CD14-positive monocyte (primary cell): ENCODE results near the gene TFPT. TPM values are rescaled to one million over a fixed set of nuclear protein-coding genes. Genes with fewer than 3 reads are reported as not detected.
A peak's percentile ranks its signal among the peaks of the same experiment; 100 is the strongest.

ENCODE experiments used
- DNase-seq, 3 donors: peaks; one replicate each; pipeline ENCODE4 v3.0.0-alpha.2; 2011 to 2022
- H2AFZ ChIP-seq: 2 replicates; pipeline ENCODE4 v1.6.0; 2012; ENCODE audit warnings: mild to moderate bottlenecking, low read depth, low read length, inconsistent platforms; ENCODE audit not compliant: insufficient read depth, poor library complexity, severe bottlenecking
- H3K27ac ChIP-seq, 2 donors: 1 replicate in 1 of 2; 2 replicates in 1 of 2; pipeline ENCODE4 v1.5.1; 2012 to 2013; ENCODE audit warnings: low read length in 2 of 2, control low read depth in 1 of 2, inconsistent platforms in 1 of 2, low read depth in 1 of 2, mild to moderate bottlenecking in 1 of 2
- H3K27me3 ChIP-seq, 2 donors: one replicate each; pipeline versions ENCODE4 v1.6.0 to v1.6.1; 2011 to 2013; ENCODE audit warnings: low read length in 2 of 2; ENCODE audit not compliant: control insufficient read depth in 2 of 2, insufficient read depth in 2 of 2
- H3K36me3 ChIP-seq, 2 donors: replicated peaks in 1 of 2; 1 replicate in 1 of 2; 2 replicates in 1 of 2; pipeline versions ENCODE4 v1.5.1 to v1.6.1; 2012 to 2013; ENCODE audit warnings: low read length in 2 of 2, control low read depth in 1 of 2, inconsistent platforms in 1 of 2, mild to moderate bottlenecking in 1 of 2; ENCODE audit not compliant: insufficient read depth in 2 of 2, control insufficient read depth in 1 of 2
- H3K4me1 ChIP-seq, 2 donors: 1 replicate in 1 of 2; 2 replicates in 1 of 2; pipeline versions ENCODE4 v1.5.1 to v1.6.1; 2012 to 2013; ENCODE audit warnings: low read length in 2 of 2, control low read depth in 1 of 2, inconsistent platforms in 1 of 2, mild to moderate bottlenecking in 1 of 2, moderate library complexity in 1 of 2; ENCODE audit not compliant: insufficient read depth in 2 of 2, control insufficient read depth in 1 of 2
- H3K4me2 ChIP-seq: replicated peaks from 2 replicates; pipeline ENCODE3; 2012; ENCODE audit warnings: low read length, moderate library complexity, mild to moderate bottlenecking; ENCODE audit not compliant: poor library complexity, severe bottlenecking; ENCODE audit errors: extremely low read depth
- H3K4me3 ChIP-seq, 3 experiments: fragments of 200-600 bp in 1 of 3; sonication (generic) in 1 of 3; replicated peaks in 1 of 3; 1 replicate in 2 of 3; 2 replicates in 1 of 3; pipeline ENCODE4 v1.5.1; 2011 to 2013; ENCODE audit warnings: low read length in 3 of 3, mild to moderate bottlenecking in 3 of 3, control low read depth in 2 of 3, low read depth in 2 of 3, inconsistent platforms in 1 of 3, moderate library complexity in 1 of 3
- H3K79me2 ChIP-seq: 2 replicates; pipeline ENCODE4 v1.6.0; 2012; ENCODE audit warnings: mild to moderate bottlenecking, control low read depth, inconsistent platforms, low read length, moderate library complexity; ENCODE audit not compliant: insufficient read depth
- H3K9ac ChIP-seq: 2 replicates; pipeline ENCODE4 v1.6.0; 2017; ENCODE audit warnings: low read length, mild to moderate bottlenecking; ENCODE audit not compliant: insufficient read depth, poor library complexity, severe bottlenecking
- H3K9me3 ChIP-seq, 2 donors: replicated peaks in 1 of 2; 1 replicate in 1 of 2; 2 replicates in 1 of 2; pipeline versions ENCODE4 v1.5.1 to v1.6.1; 2012 to 2013; ENCODE audit warnings: low read length in 2 of 2, control low read depth in 1 of 2; ENCODE audit not compliant: control insufficient read depth in 1 of 2, insufficient read depth in 1 of 2
- H4K20me1 ChIP-seq: 2 replicates; pipeline ENCODE4 v1.6.0; 2012; ENCODE audit warnings: mild to moderate bottlenecking, low read length, control low read depth, moderate library complexity; ENCODE audit not compliant: insufficient read depth
- H3K27ac Mint-ChIP-seq, 7 donors: one replicate each; pipeline ENCODE4 v1.8.0; 2020; ENCODE audit warnings: mild to moderate bottlenecking in 7 of 7, mixed read lengths in 7 of 7, moderate library complexity in 6 of 7, inconsistent platforms in 2 of 7
- H3K27me3 Mint-ChIP-seq, 3 donors: one replicate each; pipeline ENCODE4 v1.8.0; 2021 to 2022; ENCODE audit warnings: low read depth in 3 of 3, mild to moderate bottlenecking in 3 of 3, mixed read lengths in 3 of 3, moderate library complexity in 3 of 3, inconsistent platforms in 1 of 3
- H3K36me3 Mint-ChIP-seq, 2 donors: one replicate each; pipeline ENCODE4 v1.8.0; 2020; ENCODE audit warnings: mixed read lengths in 2 of 2, inconsistent platforms in 1 of 2, mild to moderate bottlenecking in 1 of 2
- H3K4me1 Mint-ChIP-seq: one replicate; pipeline ENCODE4 v1.8.0; 2020; ENCODE audit warnings: mild to moderate bottlenecking, mixed read lengths
- H3K4me3 Mint-ChIP-seq, 2 donors: one replicate each; pipeline ENCODE4 v1.8.0; 2020; ENCODE audit warnings: mild to moderate bottlenecking in 2 of 2, mixed read lengths in 2 of 2, moderate library complexity in 1 of 2
- H3K9me3 Mint-ChIP-seq, 7 donors: one replicate each; pipeline ENCODE4 v1.8.0; 2020 to 2022; ENCODE audit warnings: mixed read lengths in 7 of 7, mild to moderate bottlenecking in 6 of 7, moderate library complexity in 6 of 7, inconsistent platforms in 2 of 7
- CTCF ChIP-seq: fragments of 200-600 bp; IDR thresholded peaks from one replicate; pipeline ENCODE4 v1.8.0; 2022; ENCODE audit warnings: antibody characterized with exemption, mild to moderate bottlenecking
- WGBS: methylation state at CpG from one replicate; pipeline ENCODE4 v1.1.5; 2013; ENCODE audit warnings: missing lambda C conversion rate; ENCODE audit not compliant: insufficient coverage; 5-methylcytosine and 5-hydroxymethylcytosine counted together
- intact Hi-C, 2 donors: fragments of 100-400 bp; cut with micrococcal nuclease; formaldehyde crosslinking; loops; one replicate each; pipeline versions ENCODE4 v1.15.0 to v1.15.1; 2023
- polyA plus RNA-seq, 3 donors: library from polyadenylated mRNA; depleted of rRNA in 1 of 3; unstranded in 2 of 3; stranded (reverse) in 1 of 3; fragments of 300-500 nt in 2 of 3; fragments of >200 nt in 1 of 3; fragmentation: Illumina TruSeq in 2 of 3; gene quantifications; 1 replicate in 2 of 3; 2 replicates in 1 of 3; pipeline ENCODE4 v1.2.3, GENCODE V29; 2012 to 2021

Gene TFPT
- polyA plus RNA-seq, 3 donors, result 7.0 to 11.5 (median 9.5) TPM

- H3K27ac Mint-ChIP-seq, result no peak overlapping the region
- no peak overlapping the region for H3K27ac ChIP-seq
- 88% methylated on average over 10 of the region's 10 CpGs for WGBS
Observed at GRCh38 chr19:54133312-54133956, 18.0 kb upstream of the TFPT start.

GRCh38 chr19:54129617-54129996 lies 14.2 kb upstream of the TFPT start:
- no peak overlapping the region for H3K9ac ChIP-seq
- peaks cover 0 to 2% (median 0%) of the 10 kb centered on the region in 7 donors for H3K9me3 Mint-ChIP-seq
- H3K4me1 ChIP-seq, result no peaks in the 10 kb centered on the region
- peaks cover 61 to 69% of the 10 kb centered on the region in 2 donors for H3K36me3 ChIP-seq
- no peaks in the 10 kb centered on the region for H3K79me2 ChIP-seq
- no peak for DNase-seq
- no peak for TF ChIP-seq CTCF
- peaks cover 0 to 2% of the 10 kb centered on the region in 2 donors for H3K9me3 ChIP-seq
- WGBS, result 100% methylated on average over 19 of the region's 20 CpGs
- peaks cover 50 to 80% of the 10 kb centered on the region in 2 donors for H3K36me3 Mint-ChIP-seq
- no peak overlapping the region for H3K27ac Mint-ChIP-seq
- H2AFZ ChIP-seq, result no peak overlapping the region
- no peak overlapping the region for H3K4me3 ChIP-seq
- intact Hi-C loops, result no loop called here
- no peaks in the 10 kb centered on the region for H3K4me1 Mint-ChIP-seq
- H3K27ac ChIP-seq, result no peak overlapping the region
- H4K20me1 ChIP-seq, result no peaks in the 10 kb centered on the region
- H3K27me3 ChIP-seq, result peaks cover 0 to 3% of the 10 kb centered on the region in 2 donors
- no peak overlapping the region for H3K4me2 ChIP-seq
- H3K27me3 Mint-ChIP-seq, result peaks cover 2% of the 10 kb centered on the region in 3 donors
- H3K4me3 Mint-ChIP-seq, result no peak overlapping the region

More at GRCh38 chr19:54133312-54133956, 18.0 kb upstream of the TFPT start:
- no peak overlapping the region for H2AFZ ChIP-seq
- peaks cover 0 to 2% (median 0%) of the 10 kb centered on the region in 7 donors for H3K9me3 Mint-ChIP-seq
- H3K79me2 ChIP-seq, result peaks cover 9% of the 10 kb centered on the region
- no peak overlapping the region for H3K4me3 ChIP-seq
- peaks cover 0 to 3% of the 10 kb centered on the region in 2 donors for H3K27me3 ChIP-seq
- TF ChIP-seq CTCF, result no peak
- H3K36me3 Mint-ChIP-seq, result peaks cover 20 to 43% of the 10 kb centered on the region in 2 donors
- peaks cover 4% of the 10 kb centered on the region for H4K20me1 ChIP-seq
- H3K9ac ChIP-seq, result no peak overlapping the region
- H3K4me3 Mint-ChIP-seq, result no peak overlapping the region
- intact Hi-C loops, result no loop called here
- peaks cover 29 to 33% of the 10 kb centered on the region in 2 donors for H3K36me3 ChIP-seq
- peaks cover 15 to 19% of the 10 kb centered on the region in 2 donors for H3K4me1 ChIP-seq
- peaks cover 0 to 2% of the 10 kb centered on the region in 2 donors for H3K9me3 ChIP-seq
- DNase-seq, result peak in 1 of 3 donors; percentile 63
- H3K27me3 Mint-ChIP-seq, result peaks cover 2 to 12% (median 2%) of the 10 kb centered on the region in 3 donors
- H3K4me1 Mint-ChIP-seq, result peaks cover 12% of the 10 kb centered on the region
- no peak overlapping the region for H3K4me2 ChIP-seq
